ENCODE results near the gene CASZ1.

CASZ1 gene

DNA sequence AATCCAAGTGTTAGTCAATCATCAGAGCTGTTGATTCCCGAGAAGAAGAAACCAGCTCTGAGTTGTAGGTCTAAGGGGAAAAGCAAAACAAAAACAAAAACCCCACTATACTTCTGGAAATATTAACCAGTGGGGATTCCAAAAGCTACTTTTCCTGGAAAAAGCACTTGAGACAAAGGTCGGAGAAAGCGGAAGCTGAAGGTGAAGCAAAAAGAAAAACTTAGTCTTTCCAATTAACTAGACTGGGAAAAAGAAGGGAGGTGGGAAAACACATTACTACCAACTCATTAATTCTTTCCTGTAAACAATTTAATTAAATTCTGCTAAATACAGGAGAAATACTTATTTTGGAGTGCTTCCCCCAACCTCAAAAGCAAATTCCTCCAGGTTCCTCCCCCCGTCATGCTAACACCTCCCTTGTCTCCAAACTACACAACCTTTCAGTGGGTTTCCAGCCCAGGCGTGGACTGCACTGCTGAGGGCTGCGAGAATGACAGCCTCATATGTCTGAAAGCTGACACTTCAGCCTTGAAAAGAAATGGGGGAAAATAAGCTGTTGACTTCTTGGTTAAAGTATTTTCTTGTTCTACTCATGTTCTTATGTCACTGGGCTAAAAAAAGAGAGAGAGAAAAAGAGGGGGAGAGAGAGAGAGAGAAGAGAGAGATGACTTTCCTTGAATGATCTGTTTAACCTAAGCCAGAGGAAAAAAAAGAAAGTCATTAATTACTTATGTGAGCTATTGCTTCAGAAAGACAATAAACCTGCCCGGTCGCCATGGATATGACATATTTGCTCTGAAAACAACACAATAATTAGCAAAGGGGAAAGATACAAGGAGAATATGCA is 5.1 kb downstream of the CASZ1 start:
- no peak for DNase-seq

DNA sequence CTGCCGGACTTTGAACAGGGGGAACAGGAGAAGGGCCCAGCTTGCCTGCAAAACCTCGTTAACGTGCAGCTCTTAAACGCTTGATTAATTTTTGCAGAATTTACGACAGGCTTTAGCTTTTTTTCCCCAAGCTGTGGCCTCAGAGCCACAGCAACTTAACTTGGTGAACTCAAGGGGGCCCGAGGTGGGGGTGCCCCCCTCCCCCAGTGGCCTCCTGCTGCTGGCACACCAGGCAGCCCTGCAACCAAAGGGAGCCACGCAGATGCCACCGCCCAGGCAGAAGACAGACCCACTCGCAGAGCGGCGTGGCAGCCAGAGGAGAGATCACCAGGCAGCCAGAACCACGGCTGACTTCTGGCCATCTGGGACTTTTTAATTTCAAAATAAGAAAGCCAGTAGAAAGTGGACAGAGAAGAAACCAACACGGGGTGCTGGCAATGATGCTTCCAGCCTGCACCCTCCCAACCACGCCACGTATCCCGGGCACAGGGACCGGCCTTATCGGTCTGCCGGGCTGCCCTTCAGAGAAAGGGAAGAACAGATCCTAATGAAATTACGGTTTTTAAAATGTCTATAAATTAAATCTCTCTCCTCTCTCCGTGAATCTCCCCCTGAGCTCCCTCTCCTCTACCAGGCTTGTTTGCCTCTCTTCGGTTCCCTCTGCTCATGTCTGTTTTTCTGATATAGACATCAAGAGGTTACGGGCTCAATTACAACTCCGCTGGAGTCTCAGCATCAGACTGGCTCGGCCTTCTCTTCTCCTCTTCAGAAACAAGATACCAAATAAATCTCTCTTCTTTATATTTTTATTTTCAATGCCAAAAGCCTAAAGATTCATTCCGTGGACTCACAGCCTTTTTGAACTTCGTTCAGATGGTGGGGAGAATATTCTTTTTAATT is 6.4 kb downstream of the CASZ1 start:
- no peak for DNase-seq

DNA sequence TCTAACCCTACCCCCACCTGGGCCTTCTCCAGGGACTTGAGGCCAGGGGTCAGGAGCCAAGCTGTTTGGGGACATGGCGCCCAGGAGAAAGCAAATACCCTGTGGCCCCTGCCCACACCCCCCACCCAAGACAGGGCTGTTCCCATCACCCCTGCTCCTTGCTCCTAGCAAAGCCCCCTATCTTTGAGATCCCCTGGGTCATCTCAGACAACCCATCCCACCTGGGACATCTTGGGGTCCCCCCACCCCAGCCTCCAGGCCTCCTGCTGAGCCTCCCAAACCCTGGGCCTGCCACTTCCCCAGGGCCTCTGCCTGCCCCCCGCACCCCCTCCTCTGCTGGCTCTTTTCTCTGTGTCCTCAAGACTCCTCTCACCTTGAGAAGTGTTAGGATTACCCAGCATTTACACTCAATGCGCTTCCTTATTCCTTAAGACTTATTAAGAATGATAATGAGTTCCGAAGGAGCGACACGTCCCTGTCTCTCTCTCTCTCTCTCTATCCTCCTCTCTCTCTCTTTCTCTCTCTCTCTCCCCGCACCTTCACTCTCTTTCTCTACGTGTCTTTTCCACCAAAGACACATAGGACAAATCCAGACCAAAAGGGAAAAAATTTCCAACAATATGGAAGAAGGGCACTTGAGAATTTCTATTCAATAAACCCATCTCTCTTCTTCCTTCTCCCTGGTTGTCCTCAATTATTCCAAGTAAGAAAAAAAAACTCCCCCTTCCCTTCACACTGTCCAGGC is 7.2 kb downstream of the CASZ1 start:
- no peak for DNase-seq

DNA sequence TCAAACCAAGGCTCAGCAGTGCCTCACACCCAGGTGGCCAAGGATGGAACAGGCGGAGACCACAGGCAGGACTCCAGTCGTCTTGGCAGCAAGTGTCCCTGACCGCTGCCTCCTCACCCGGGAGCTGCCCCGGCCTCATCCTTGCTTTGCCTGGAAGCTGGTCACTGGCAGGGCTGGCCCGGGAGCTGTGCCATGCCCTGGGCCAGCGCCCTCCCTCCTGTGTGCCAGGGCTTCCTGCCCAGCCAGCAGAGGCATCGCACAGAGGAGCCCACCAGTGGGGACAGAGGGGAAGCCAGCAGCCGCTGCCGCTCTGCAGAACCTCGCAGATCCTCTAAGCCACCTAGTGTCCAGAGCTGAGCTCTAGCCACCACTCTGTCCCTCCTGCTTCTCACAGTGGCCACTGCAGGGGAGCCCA is 7.8 kb downstream of the CASZ1 start:
- no peak for DNase-seq

DNA sequence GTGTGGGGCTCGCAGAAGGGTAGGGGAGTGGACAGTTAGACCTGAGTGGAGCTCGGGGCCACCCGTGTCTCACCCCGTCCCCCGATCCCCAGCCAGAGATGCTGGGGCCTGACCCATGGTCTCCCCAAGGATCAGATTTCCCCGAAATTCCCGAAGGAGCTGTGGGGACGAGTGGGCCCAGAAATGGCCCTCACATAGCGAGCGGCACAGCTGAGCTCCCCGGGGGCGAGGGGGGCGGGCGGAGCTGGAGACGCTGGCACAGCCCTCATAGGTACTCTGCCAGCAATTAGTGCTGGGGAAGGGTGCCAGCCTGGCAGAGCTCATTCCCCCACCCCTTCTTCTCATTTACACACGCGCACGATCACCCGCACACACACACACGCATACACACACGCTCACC is 9.2 kb downstream of the CASZ1 start:
- DNase-seq: no peak

DNA sequence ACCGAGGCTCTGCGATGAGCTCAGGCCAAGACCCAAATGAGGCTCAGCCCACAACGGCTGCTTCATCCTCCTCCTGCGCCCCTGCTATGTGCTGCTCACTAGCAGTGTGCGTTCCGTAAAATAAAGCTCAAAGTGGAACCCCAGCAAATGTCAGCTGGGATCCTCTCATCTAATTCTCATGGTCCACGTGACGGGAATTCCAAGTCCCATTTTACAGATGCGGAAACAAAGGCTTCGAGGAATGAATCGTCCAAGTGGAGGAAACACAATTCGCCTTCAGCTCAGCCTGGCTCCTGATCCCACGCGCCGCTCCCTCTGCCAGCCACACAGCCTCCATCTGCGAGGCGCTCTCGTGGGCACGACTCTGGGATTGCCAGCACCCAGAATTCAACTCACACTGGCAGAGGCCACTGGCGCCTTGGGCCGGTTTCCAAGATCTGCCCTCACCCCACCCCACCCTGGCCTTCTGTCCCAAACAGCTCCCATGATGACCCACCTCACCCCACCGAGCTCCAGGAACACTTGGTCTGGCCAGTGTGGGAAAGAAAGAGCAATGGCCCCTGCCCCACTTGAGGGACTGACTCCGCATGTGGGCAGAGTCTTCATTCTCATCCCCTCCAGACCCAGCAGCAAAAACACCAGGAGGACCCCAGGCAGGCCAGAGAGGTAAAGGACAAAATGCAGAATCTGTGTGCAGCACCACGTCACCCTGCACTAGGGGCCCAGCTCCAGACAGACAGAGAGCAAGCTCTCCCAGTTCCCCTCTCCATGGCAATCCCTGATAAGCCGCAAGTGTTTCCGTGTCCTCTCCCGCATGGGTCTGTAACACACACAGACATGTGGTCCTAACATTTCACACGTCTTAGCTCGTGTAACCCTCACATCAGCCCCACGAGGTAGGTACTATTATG is 10.5 kb downstream of the CASZ1 start:
- DNase-seq: no peak

DNA sequence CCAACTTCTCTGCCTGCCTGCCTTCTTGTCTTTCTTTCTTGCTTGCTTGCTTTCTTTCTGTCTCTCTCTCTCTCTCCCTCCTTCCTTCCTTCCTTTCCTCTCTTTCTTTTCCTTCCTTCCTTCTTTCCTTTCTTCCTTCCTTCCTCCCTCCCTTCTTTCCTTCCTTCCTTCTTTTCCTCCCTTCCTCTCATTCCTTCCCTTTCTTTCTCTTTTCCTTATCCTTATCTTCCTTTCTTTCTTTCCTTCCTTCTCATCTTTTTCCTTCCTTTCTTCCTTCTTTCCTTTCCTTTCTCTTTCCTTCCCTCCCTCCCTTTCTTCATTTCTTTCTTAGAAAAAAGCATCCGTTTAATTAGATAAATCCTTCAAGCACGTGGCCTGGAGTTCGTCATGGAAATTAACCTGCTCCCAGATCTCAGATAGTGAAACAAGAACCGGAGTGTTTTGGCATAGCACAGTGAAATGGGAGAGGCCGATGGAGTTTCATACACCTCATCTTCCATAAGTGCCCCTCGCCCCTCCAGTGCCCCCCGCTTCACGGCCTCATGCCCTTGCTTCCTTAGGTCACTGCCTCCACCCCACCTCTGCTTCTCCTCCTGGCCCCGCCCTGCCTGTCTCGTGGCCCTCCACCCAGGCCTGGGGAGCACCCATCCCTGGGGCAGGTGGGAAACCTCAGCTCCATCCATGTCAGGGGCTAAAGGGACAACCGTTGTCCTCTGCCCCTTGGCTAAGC is 11.3 kb downstream of the CASZ1 start:
- DNase-seq: no peak

DNA sequence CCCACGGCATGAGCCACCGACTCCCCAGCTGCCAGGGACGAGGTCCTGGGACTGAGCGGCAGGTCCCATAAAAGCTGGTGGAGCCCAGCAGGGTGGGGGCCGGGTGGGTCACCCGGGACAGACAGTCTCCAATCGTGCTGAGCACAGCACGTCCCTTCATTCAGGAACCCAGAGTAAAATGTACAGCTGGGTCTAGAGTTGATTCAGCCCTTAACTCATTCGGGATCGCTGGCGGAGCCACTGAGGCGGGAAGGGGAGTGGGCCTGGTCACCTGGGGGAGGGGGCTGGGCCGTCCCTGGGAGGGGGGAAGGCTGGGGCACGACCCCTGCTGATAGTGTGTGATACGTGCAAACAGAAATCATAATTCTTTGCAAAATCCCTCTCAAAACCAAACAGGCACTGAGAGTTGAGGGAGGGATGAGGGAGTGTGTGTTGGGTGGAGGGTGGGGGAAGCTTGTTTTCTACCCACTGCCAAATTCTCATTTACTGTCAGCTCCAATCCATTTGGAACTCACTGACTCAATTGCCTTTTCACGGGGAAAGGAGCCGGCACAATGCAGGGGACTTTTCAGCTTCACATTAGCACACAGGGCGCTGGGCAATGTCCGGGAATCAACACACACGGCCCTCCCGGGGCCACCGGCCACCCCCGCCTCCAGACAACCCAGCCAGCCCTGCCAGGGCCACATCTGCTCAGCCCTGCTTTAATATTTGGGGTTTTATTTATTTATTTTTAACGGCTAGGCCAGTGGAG is 13.8 kb downstream of the CASZ1 start:
- DNase-seq: no peak

DNA sequence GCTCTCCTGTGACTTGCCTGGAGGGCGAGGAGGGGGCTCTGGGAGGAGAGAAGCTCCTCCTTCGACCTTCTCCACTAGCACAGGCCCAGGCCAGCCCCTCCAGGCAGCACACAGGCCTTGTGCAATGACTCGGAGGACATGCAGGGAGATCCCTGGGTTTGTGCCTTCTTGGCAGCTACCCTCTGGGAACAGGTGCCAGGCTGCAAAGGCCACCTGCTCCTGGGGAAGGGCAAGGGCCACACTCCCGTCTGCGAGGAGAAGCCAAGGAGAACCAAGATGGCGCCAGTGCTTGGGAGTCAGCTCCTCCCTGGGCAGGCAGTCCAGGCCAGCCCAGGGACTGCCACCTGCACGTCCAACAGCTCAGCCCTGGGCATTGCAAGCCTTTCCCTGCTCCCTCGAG is 15.3 kb downstream of the CASZ1 start:
- no peak for DNase-seq

DNA sequence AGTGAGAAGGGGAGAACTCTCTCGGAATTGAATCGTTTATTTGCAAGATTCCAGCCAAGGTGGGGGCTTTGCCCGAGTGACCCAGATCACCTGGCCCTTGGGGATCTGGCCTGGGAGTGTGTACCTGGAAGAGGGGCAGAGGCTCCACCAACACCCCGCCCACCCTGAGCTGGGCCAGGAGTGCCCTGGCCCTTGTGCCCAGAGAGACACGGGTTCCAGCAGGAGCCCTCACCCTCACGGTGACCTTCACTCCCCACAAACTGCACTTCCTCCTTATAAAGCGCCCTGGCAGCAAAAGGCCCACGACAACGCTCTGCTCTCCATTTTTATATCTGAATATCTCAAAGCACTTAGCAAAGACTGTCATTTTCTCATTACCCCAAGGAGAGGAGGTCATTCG is 16.6 kb downstream of the CASZ1 start:
- DNase-seq: no peak

DNA sequence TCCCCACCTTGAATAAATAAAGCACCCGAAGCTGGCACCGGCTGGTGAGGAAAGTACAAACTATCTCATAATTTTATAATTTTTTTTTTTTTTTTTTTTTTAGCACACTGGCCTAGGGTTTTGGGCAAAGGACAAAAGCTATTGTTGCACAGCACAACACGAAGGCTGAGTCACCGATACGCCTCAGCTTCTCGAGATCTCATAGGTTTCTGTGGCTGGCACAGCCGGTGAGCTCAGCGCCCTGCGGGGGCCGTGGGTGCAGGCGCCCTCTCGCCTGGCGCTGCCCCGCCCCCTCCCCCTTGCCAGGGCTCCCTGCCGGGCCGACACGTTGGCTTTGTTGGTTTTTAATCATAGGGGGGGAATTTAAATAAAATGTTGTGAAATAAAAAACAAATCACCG is 17.2 kb downstream of the CASZ1 start:
- DNase-seq: no peak

DNA sequence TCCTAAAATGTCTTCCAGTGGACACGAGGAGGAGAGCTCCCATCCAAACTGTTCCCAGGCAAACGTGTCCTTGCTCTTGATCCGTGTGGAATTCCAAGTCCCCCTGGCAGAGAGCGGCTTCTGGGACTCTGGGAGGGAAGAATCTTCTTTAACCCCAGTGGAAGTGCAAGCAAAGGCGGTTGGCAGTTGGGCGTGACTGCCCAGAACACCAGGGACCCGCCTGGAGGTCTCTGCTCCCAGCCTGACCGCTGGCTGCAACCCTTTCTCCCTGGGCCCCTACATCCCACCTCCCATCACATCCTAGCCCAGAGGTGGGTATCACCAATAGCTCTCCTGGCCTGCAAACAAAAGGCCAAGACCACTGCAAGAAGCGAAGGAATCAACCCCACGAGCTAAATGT is 17.8 kb downstream of the CASZ1 start:
- DNase-seq: no peak

DNA sequence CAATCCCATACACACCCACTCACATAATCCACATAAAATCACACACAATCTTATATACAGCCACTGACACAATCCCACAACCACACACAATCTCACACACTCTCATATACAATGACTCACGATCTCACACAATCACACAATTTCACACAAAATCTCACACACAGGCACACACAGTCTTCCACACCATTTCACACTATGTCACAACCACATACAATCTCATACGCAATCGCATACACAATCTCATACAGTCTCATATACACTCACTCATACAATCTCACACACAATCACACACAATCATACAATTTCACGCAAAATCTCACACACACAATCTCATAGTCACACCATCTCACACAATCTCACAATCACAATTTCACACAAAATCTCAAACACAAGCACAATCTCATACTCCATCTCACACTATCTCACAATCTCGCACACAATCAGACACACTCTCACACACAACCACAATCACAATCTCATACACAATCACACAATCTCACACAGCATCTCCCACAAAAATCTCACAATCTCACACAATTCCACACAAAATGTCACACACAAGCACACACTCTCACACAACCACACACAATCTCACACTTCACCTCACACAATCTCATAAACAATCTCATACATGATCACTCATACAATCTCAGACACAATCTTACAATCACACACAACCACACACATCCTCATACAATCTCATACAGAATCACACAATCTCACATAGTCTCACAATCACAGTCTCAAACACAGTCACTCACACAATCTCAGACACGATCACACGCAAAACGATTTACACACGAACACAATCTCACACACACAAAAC is 18.5 kb downstream of the CASZ1 start:
- no peak for DNase-seq

DNA sequence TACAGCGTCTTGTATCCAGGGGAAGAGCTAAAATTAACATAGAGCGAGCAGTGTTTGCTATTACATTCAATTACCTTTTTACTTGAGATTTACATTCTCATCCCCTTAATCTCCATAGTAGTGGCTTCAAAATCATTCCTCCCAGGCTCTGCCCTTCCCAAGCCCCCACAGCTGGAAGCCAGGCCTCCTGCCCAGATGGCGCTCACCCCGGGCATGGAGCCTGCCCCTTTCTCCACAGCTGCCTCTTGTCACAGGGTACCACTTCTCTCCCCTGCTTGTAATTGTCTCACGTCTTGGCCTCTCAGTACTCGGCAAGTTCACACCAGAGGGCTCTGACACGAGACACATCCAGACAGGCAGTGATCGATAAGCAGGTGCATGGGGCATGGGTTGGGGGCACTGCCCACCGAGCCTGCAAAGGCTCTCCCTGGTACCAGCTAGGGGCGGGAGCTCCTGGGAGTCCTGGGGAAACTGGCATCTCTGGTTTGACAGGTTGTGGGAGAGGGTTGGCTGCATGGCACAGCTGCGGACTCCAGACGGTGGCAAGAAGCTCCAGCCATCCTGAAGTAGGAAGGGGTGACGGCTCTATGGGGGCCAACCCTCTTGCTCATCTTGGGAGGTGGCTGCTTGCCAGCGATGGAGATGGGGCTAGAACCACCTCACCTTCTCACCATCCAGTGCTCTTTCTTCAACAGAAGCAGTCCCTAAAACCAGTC is 20.1 kb downstream of the CASZ1 start:
- DNase-seq: no peak

DNA sequence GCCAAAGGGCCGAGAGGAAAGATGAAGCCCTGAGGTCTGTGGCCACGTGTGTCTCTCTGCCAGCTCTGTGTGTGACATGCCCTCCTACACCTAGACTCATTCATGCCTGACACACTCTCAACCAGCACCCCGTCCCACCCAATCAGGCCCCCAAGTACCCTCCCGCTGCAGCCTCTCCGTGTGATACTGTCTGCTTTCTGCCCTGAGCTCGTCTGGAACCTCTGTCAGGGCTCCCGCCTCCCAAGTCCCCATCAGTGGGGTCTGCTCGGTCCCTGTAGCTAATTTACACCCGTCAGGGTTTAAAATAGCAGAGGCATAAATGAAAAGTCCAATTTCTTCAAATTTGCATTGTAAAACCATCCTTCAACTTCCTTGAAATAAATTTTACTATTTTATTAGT is 20.7 kb downstream of the CASZ1 start:
- no peak for DNase-seq

DNA sequence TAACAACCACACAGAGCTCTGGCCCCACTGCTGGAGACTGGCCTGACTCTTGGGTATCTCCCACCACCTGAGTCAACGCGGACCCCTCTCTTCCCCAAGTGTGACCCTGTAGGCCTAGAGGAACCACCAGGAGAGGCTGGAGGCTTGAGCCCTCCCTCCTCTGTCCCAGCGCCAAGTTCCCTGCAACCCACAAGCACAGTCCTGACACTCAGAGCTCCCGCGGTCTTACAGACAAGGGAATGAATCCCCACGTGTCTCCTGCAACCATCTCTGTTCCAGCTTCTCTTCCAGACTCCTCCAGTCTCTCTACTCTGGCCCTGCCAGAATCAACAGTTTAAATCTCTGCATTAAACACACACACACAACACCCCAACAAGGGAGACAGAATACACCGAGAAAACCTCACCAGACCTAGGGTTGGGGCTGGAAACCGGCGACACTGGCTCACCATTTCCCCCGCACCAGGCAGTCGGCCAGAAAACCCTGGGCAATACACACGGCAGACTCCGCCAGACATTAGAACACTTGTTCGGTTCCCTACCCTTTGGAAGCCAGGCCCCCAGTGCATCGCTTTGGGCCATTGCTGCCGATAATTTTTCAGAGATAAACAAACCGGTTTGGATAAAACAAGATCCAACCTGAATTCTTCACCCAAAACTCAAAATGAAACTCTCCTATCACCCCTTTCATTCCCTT is 21.7 kb downstream of the CASZ1 start:
- DNase-seq: no peak

DNA sequence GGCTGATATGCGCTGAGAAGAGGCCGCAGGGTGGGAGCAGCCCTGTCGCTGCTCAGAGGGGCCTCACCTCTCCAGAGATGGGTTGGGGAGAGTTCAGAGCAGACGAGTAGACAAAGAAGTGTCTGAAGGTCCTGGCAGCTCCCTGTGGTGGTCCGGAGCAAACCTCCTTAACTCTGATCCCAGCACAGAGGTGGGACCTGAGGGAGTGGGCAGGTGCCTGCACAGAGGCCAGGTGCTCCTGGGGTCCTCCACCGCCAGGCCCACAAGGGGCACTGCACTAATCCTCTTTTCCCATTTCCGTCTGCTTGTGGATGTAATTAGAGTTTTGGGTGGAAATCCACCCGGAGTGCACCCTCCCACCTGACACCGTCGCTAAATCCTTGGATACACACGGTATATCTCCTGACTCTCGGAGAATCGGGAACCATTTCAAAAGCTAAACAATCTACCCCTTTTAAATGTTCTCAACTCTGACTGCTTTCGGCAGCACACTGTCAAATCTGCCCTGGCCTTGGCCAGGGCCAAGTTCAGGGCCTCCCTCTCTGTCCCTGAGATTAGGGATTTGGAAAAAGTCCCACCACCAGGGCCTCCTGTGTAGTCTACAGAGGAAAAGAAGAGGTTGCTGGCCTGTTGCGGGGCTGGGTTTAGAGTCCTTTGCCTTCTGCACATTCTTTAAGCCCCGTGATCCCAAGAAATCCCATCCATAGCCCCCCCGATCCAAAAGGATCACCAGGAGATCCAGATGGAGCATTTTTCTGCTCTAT is 22.4 kb downstream of the CASZ1 start:
- no peak for DNase-seq

DNA sequence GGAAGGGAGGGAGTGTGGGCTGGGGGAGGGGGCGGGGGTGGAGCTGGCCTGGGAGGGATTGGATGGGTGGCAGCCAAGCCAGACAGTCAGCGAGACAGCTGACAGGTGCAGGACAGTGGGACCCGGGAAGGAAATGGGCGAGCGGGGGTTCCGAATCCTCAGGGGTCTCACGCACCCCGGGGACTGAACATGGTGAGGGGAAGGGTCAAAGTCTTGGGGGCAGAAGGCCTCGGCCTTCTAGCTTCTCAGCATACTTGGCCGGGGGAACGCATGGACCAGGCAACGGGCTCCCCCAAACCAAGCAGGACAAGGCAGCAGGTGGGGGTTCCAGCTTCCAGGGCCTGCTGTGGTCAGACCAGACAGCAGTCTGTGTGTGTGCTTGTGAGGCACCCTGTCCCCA is 23.1 kb downstream of the CASZ1 start:
- DNase-seq: no peak
